DND-41 (cell line): Measurements from ENCODE around the gene EP400.

Experiments used
- CTCF ChIP-seq: IDR thresholded peaks from 2 replicates; pipeline ENCODE4 v1.5.1; 2012; ENCODE audit warnings: borderline replicate concordance, low read length, moderate library complexity, mild to moderate bottlenecking; ENCODE audit not compliant: poor library complexity, severe bottlenecking; ENCODE audit errors: extremely low read depth
- EZH2 ChIP-seq: IDR thresholded peaks from 3 replicates; pipeline ENCODE4 v1.6.1; 2012; ENCODE audit warnings: borderline replicate concordance, low read depth, mild to moderate bottlenecking, moderate library complexity, low read length, inconsistent platforms; ENCODE audit not compliant: severe bottlenecking

- TF ChIP-seq EZH2 (no peak), CTCF (no peak)
Measured at GRCh38 chr12:131994589-131994988, 44.8 kb downstream of the EP400 start.
